ENCODE data around the gene NBEAL2.
A peak's percentile ranks its signal among the peaks of the same experiment; 100 is the strongest.

NBEAL2 gene

DNA sequence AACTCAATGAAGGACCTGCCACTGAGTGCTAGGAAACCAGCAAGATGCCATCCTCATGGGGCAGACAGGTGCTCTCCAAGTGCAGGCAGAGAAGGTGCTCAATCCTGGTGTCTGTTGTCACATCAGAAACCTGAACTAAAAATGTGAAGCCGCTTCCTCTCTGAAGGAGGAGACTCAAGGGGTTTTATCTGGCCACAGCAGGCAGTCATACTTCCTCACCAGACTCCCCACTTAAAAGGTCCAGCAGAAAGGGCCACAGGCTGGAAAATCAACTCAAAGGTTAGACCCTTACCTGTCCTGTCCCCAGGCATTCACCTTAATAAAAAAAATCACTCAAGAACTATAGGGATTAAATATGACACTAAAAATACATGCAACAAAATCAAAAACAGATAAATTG, 7.7 kb upstream of the NBEAL2 start:
- TF ChIP-seq, protein P1, sequence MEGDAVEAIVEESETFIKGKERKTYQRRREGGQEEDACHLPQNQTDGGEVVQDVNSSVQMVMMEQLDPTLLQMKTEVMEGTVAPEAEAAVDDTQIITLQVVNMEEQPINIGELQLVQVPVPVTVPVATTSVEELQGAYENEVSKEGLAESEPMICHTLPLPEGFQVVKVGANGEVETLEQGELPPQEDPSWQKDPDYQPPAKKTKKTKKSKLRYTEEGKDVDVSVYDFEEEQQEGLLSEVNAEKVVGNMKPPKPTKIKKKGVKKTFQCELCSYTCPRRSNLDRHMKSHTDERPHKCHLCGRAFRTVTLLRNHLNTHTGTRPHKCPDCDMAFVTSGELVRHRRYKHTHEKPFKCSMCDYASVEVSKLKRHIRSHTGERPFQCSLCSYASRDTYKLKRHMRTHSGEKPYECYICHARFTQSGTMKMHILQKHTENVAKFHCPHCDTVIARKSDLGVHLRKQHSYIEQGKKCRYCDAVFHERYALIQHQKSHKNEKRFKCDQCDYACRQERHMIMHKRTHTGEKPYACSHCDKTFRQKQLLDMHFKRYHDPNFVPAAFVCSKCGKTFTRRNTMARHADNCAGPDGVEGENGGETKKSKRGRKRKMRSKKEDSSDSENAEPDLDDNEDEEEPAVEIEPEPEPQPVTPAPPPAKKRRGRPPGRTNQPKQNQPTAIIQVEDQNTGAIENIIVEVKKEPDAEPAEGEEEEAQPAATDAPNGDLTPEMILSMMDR (IDR thresholded peaks at IDR 0.05; ENCODE audit: borderline replicate concordance, insufficient read depth, low read depth, low read length) = no peak
- H3K4me3 ChIP-seq (ENCODE audit: low read depth, low read length) = no peak overlapping the region

GRCh38 chr3:46972396-46972795, 7.1 kb upstream of the NBEAL2 start:
- H3K4me3 ChIP-seq (ENCODE audit: low read depth, low read length) = no peak overlapping the region
- TF ChIP-seq, protein P1 (IDR thresholded peaks at IDR 0.05; ENCODE audit: borderline replicate concordance, insufficient read depth, low read depth, low read length) = no peak

- H3K4me3 ChIP-seq (ENCODE audit: low read depth, low read length) = peak overlapping the region; percentile 7
- TF ChIP-seq, protein P1 (IDR thresholded peaks at IDR 0.05; ENCODE audit: borderline replicate concordance, insufficient read depth, low read depth, low read length) = no peak
Measured at GRCh38 chr3:46974421-46975171, 4.9 kb upstream of the NBEAL2 start.

DNA sequence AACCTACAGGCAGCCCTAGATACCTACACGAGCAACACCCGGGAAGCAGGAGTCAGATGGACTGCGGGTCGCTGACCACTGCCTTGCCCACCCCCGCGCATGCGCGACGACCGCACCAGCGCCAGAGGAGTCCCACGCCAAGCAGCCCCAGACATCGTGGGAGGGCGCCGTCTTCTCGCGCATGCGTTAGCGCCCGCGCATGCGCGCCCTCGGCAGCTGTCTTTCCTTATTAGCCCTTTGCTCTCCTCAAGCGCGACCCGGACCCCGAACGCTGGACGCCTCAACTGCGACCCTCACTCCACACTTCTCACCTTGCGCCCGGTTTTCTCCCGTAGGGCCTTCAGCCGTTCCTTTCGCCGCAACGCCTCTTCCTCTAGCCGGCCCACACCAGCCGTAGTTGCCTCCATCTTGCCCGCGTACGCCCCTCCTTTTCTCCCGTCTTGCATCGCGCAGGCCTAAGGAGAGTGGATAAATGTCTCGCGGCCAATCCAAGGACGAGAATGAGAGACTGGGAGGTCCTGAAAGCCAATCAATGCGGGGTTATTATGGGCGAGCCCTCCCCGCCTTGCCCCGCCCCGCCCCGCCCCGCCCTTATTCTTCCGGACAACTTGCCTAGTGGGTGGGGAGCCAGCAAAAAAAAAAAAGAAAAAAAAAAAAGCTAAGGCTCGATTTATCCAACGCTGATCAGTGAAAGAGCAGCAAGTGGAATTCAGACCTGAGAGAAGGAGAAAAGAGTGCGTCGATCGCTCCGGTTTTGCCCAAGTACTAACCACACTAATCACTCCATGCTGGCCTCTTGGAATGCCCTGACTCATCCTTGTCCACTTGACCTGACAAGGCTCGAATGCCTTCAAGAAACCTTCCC, 2.9 kb upstream of the NBEAL2 start, which contains the start of gene CCDC12:
Gene CCDC12, minus strand, starts transcription at position 420 of the 865 bp plus-strand sequence. Its CDS starts 13 bp downstream, at position 407.
- TF ChIP-seq, protein P1 (IDR thresholded peaks at IDR 0.05; ENCODE audit: borderline replicate concordance, insufficient read depth, low read depth, low read length) = no peak
- peak within 1 kb of the TSS; percentile 100 for H3K4me3 ChIP-seq (ENCODE audit: low read depth, low read length)

- no peak overlapping the region for H3K4me3 ChIP-seq (ENCODE audit: low read depth, low read length)
- TF ChIP-seq, protein P1 (IDR thresholded peaks at IDR 0.05; ENCODE audit: borderline replicate concordance, insufficient read depth, low read depth, low read length) = no peak
Measured at GRCh38 chr3:46977811-46978195, 1.7 kb upstream of the NBEAL2 start.

DNA sequence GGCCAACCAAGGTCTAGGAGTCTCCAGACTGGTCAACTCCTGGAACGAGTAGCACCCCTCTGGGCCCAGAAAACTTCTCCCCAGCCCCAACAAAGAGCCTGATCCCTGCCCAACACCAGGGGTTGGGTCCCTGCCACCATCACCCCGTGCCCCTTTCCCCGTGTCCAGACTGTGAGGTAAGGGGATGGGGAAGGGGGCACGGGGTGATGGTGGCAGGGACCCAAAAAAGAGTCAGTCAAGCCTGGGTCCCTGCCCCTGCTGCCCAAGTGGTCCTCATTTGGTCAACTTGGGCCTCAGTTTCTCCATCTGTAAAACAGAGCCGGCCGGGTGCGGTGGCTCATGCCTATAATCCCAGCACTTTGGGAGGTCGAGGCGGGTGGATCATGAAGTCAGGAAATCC, 1.1 kb upstream of the NBEAL2 start:
- no peak overlapping the region for H3K4me3 ChIP-seq (ENCODE audit: low read depth, low read length)
- TF ChIP-seq, protein P1 (IDR thresholded peaks at IDR 0.05; ENCODE audit: borderline replicate concordance, insufficient read depth, low read depth, low read length) = no peak

Data from GM12875 (cell line).